HepG2 (cell line): ENCODE data around the gene ARHGAP9.

Source experiments
- ELF4 ChIP-seq: sonication (generic); formaldehyde crosslinking; IDR thresholded peaks from 2 replicates; pipeline ENCODE4 v1.5.0; 2020; ENCODE audit warnings: missing genetic modification reagents, mild to moderate bottlenecking, moderate library complexity, borderline replicate concordance
- EP300 ChIP-seq, 3 experiments: sonication (generic) in 1 of 3; formaldehyde crosslinking in 1 of 3; IDR thresholded peaks; 2 replicates each; pipeline versions ENCODE4 v1.5.1 to v1.6.1; 2011 to 2020; ENCODE audit warnings: low read depth in 2 of 3, low read length in 2 of 3, borderline replicate concordance in 1 of 3, improper control_type of control experiment in 1 of 3, mild to moderate bottlenecking in 1 of 3, missing genetic modification reagents in 1 of 3, moderate library complexity in 1 of 3
- MTA3 ChIP-seq: sonication (generic); formaldehyde crosslinking; IDR thresholded peaks from 2 replicates; pipeline ENCODE4 v1.4.0; 2020; ENCODE audit warnings: missing genetic modification reagents
- POLR2AphosphoS5 ChIP-seq: IDR thresholded peaks from 2 replicates; pipeline ENCODE4 v1.6.1; 2012; ENCODE audit warnings: low read depth, low read length
- SMARCC2 ChIP-seq: fragments of 450-650 bp; IDR thresholded peaks from 2 replicates; pipeline ENCODE4 v1.6.1; 2017; ENCODE audit warnings: antibody characterized with exemption, mild to moderate bottlenecking
- SP4 ChIP-seq: sonication (generic); formaldehyde crosslinking; IDR thresholded peaks from 2 replicates; pipeline ENCODE4 v1.8.1; 2023; ENCODE audit warnings: mild to moderate bottlenecking, missing genetic modification reagents
- TEAD2 ChIP-seq: sonication (generic); formaldehyde crosslinking; IDR thresholded peaks from 2 replicates; pipeline ENCODE4 v1.9.0; 2021; ENCODE audit warnings: missing genetic modification reagents
- ZBTB2 ChIP-seq: sonication (generic); formaldehyde crosslinking; IDR thresholded peaks from 2 replicates; pipeline ENCODE4 v1.8.0; 2022; ENCODE audit warnings: low read depth, missing genetic modification reagents
- ZNF121 ChIP-seq: sonication (generic); formaldehyde crosslinking; IDR thresholded peaks from 2 replicates; pipeline ENCODE4 v1.5.0; 2020; ENCODE audit warnings: mild to moderate bottlenecking, missing genetic modification reagents
- ZNF225 ChIP-seq: sonication (generic); formaldehyde crosslinking; IDR thresholded peaks from 2 replicates; pipeline ENCODE4 v1.4.0; 2020; ENCODE audit warnings: mild to moderate bottlenecking, missing genetic modification reagents
- TF ChIP-seq, protein P1 (sequence below): sonication (generic); formaldehyde crosslinking; IDR thresholded peaks from 2 replicates; pipeline ENCODE4 v1.4.0; 2020; ENCODE audit warnings: missing genetic modification reagents
- TF ChIP-seq, protein P2 (sequence below): sonication (generic); formaldehyde crosslinking; IDR thresholded peaks from 2 replicates; pipeline ENCODE4 v1.5.1; 2020; ENCODE audit warnings: mild to moderate bottlenecking, missing genetic modification reagents, borderline replicate concordance

GRCh38 chr12:57487055-57487596, 7.5 kb upstream of the ARHGAP9 start:
- no peak for TF ChIP-seq SP4 (CRISPR knock-in tag)
- no peak for TF ChIP-seq ZBTB2 (CRISPR knock-in tag)
- TF ChIP-seq EP300 (IDR thresholded peaks at IDR 0.05; ENCODE audit: low read depth in 2 of 2, low read length in 2 of 2): no peak
- no peak for TF ChIP-seq EP300 (CRISPR knock-in tag; IDR thresholded peaks at IDR 0.05; ENCODE audit: borderline replicate concordance)
- no peak for TF ChIP-seq TEAD2 (CRISPR knock-in tag)
- TF ChIP-seq, protein P1, sequence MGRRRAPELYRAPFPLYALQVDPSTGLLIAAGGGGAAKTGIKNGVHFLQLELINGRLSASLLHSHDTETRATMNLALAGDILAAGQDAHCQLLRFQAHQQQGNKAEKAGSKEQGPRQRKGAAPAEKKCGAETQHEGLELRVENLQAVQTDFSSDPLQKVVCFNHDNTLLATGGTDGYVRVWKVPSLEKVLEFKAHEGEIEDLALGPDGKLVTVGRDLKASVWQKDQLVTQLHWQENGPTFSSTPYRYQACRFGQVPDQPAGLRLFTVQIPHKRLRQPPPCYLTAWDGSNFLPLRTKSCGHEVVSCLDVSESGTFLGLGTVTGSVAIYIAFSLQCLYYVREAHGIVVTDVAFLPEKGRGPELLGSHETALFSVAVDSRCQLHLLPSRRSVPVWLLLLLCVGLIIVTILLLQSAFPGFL (CRISPR knock-in tag): no peak
- no peak for TF ChIP-seq ZNF225
- no peak for TF ChIP-seq MTA3 (CRISPR knock-in tag)
- no peak for TF ChIP-seq ZNF121 (CRISPR knock-in tag)
- TF ChIP-seq SMARCC2: no peak
- no peak for TF ChIP-seq POLR2AphosphoS5
- TF ChIP-seq ELF4 (CRISPR knock-in tag): no peak
- TF ChIP-seq, protein P2, sequence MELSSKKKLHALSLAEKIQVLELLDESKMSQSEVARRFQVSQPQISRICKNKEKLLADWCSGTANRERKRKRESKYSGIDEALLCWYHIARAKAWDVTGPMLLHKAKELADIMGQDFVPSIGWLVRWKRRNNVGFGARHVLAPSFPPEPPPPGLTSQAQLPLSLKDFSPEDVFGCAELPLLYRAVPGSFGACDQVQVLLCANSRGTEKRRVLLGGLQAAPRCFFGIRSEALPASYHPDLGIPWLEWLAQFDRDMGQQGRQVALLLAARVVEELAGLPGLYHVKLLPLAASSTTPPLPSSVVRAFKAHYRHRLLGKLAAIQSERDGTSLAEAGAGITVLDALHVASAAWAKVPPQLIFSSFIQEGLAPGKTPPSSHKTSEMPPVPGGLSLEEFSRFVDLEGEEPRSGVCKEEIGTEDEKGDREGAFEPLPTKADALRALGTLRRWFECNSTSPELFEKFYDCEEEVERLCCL (CRISPR knock-in tag): no peak
